Lower leg skin (tissue), 4 donors: ENCODE measurements around the gene SAFB2. TPM values are rescaled to one million over a fixed set of nuclear protein-coding genes. Genes with fewer than 3 reads are reported as not detected.

Source experiments
- DNase-seq, 2 donors: peaks; one replicate each; pipeline ENCODE4 v3.0.0-alpha.2; 2019; ENCODE audit warnings: low spot score in 2 of 2
- H3K4me3 ChIP-seq: fragments of 200-600 bp; sonication (generic); 2 replicates; pipeline ENCODE4 v1.5.1; 2017; ENCODE audit warnings: mild to moderate bottlenecking, low read depth; ENCODE audit not compliant: poor library complexity, severe bottlenecking
- CTCF ChIP-seq, 3 donors: fragments of 450-650 bp; IDR thresholded peaks; one replicate each; pipeline ENCODE4 v1.5.1; 2016; ENCODE audit warnings: antibody characterized with exemption in 3 of 3, mild to moderate bottlenecking in 3 of 3, moderate library complexity in 2 of 3
- POLR2A ChIP-seq, 2 donors: fragments of 450-650 bp; IDR thresholded peaks; one replicate each; pipeline ENCODE4 v1.6.1; 2016 to 2017; ENCODE audit warnings: antibody characterized with exemption in 2 of 2, mild to moderate bottlenecking in 1 of 2, moderate library complexity in 1 of 2
- WGBS, 2 donors: methylation state at CpG; one replicate each; pipeline ENCODE4 v1.1.5; 2018; 5-methylcytosine and 5-hydroxymethylcytosine counted together
- intact Hi-C: fragments of 100-400 bp; cut with DNase I; formaldehyde crosslinking; loops from one replicate; pipeline ENCODE4 v1.15.0; 2023; ENCODE audit warnings: low total_unique reads
- total RNA-seq, 4 donors: library from RNA; depleted of rRNA; stranded (reverse); fragments of >200 nt; gene quantifications; one replicate each; pipeline ENCODE4 v1.1.0, GENCODE V29; 2016

Gene SAFB2
- total RNA-seq, 4 donors from 2014 or later: 14.0 to 51.2 (median 28.7) TPM

GRCh38 chr19:5579286-5579685 is 43.3 kb downstream of the SAFB2 start:
- intact Hi-C loops: no loop called here
- H3K4me3 ChIP-seq: no peak overlapping the region
- DNase-seq: no peak
- 93 to 99% methylated on average over 6 of the region's 6 CpGs for WGBS, 2 donors
- TF ChIP-seq POLR2A (IDR thresholded peaks at IDR 0.05): no peak
- TF ChIP-seq CTCF (IDR thresholded peaks at IDR 0.05): no peak

DNA sequence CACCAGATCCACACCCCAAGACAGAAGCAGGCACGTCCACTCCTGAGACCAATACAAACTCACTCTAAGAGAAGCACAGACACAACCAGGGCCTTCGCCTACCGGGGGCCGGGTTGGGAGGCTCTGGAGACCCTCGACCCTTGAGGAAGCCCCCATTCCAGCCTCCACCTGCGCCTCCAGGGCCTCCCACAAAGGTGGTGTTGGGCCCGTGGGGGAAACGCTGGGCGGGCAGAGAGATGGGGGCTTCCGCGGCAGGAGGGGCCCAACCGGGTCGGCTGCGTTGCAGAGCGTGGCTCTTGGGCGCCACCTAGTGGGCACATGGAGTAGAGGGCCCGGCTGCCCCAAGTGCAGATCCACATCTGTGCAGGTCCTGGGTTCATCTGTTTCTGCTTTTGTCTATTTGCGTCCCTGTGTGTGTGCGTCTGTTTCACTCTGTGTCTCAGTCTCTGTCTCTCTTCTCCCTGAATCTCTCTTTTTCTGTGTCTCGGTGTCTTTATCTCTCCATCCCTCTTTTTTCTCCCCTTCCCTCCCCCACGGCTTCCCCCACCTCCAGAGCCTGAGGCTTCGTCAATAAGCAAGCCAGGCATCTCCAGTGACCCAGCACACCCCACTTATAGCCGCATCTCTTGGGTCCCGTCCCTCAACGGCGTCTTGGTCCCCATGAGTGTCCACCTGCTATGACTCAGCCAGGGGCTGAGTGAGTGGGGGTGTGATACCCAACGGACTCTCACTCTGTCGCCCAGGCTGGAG is 44.3 kb downstream of the SAFB2 start:
- intact Hi-C loops: no loop called here
- TF ChIP-seq POLR2A (IDR thresholded peaks at IDR 0.05) (no peak), CTCF (IDR thresholded peaks at IDR 0.05) (peak in 1 of 3 donors; percentile 57)
- 15 to 20% methylated on average over 21 to 28 of the region's 28 CpGs for WGBS, 2 donors
- no peak overlapping the region for H3K4me3 ChIP-seq
- peak; percentile 57 to 95 for DNase-seq

GRCh38 chr19:5575590-5575989 is 47.0 kb downstream of the SAFB2 start:
- H3K4me3 ChIP-seq: no peak overlapping the region
- no peak for DNase-seq
- no peak for TF ChIP-seq POLR2A (IDR thresholded peaks at IDR 0.05)
- no peak for TF ChIP-seq CTCF (IDR thresholded peaks at IDR 0.05)
- WGBS, 2 donors: 47% methylated on average over 6 of the region's 6 CpGs
- intact Hi-C loops: no loop called here

- TF ChIP-seq POLR2A (IDR thresholded peaks at IDR 0.05) (no peak), CTCF (IDR thresholded peaks at IDR 0.05) (no peak)
- no peak for DNase-seq
- no peak overlapping the region for H3K4me3 ChIP-seq
- WGBS, 2 donors: 58 to 68% methylated on average over 14 of the region's 14 CpGs
- intact Hi-C loops: no loop called here
Observed at GRCh38 chr19:5572556-5573286, 49.9 kb downstream of the SAFB2 start.

DNA sequence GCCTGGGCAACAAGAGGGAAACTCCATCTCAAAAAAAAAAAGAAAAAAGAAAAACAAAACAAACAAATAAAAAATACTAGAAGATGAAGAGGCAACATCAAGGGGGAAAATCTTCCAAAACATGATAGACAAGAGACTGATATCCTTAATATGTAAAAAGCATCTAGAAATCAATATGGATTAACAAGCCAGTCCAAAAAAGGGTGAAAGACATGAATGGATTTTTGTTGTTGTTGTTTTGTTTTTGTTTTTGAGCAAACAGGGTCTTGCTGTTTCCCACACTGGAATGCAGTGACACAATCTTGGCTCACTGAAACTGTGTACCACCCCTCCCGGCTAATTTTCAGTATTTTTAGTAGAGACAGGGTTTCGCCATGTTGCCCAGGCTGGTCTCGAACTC is 50.8 kb downstream of the SAFB2 start:
- intact Hi-C loops: no loop called here
- 89 to 90% methylated on average over 3 of the region's 3 CpGs for WGBS, 2 donors
- no peak overlapping the region for H3K4me3 ChIP-seq
- DNase-seq: no peak
- TF ChIP-seq CTCF (IDR thresholded peaks at IDR 0.05) (no peak), POLR2A (IDR thresholded peaks at IDR 0.05) (no peak)
